COLO668 (cell line): ENCODE results near the gene RPTOR.
A peak's percentile ranks its signal among the peaks of the same experiment; 100 is the strongest.

ENCODE experiments used
- DNase-seq: peaks from one replicate; lab custom pipeline; 2025; ENCODE audit not compliant: unreplicated experiment; lab: John Stamatoyannopoulos, UW

RPTOR gene

DNA sequence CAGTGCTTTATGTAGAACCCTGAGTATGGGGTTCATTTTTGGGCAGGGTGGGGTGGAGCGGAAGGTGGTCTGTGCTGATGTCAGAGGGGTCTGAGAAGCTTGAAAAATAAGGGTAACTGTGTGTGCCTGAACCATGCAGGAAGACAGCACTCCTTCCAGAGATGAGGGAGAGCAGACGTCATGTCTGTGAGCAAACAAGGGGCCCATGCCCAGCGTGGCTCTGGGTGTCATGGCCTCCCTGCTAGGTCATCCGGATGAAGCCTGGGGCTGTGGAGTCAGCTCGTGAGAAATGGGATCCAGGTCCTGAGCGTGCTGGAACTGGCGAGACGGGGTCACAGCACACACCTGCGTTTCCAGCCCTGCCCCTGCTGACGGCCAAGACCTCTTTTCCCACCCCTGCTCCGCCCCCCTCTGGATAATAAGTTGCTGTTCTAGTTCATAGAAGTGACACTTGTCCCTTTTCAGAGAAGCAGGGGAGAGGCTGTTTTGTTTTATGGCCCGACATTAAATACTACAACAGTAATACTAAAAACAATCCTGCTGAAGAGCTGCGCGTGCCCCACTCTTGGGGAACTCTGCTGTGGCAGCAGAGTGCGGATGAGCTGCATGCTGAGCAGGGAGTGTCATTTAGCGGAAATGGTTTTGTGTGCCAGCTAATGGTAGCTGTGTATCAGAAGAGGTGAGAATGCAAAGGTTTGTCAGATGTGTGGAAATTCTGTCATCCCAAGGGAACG, 92.6 kb downstream of the RPTOR start:
- peak; percentile 12 for DNase-seq

DNA sequence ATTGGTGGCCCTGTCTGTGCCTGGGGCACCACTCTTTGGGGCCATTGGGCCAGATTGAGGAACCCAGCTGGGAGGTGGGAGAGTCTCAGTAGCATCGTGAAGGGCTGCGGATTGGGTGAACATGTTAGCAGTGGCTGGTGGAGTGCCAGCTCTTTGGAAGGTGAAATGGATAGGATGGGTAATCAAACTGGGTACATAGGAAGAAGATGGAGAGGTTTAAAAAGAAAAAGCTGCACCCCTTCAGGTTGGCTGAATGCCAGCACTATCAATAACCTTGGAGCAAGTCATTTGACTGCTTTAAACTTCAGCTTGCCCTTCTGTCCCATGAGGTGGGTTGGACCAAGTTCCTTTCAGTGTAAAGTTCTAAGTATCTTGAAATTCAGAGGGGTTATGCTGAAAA, 95.0 kb downstream of the RPTOR start:
- no peak for DNase-seq

DNA sequence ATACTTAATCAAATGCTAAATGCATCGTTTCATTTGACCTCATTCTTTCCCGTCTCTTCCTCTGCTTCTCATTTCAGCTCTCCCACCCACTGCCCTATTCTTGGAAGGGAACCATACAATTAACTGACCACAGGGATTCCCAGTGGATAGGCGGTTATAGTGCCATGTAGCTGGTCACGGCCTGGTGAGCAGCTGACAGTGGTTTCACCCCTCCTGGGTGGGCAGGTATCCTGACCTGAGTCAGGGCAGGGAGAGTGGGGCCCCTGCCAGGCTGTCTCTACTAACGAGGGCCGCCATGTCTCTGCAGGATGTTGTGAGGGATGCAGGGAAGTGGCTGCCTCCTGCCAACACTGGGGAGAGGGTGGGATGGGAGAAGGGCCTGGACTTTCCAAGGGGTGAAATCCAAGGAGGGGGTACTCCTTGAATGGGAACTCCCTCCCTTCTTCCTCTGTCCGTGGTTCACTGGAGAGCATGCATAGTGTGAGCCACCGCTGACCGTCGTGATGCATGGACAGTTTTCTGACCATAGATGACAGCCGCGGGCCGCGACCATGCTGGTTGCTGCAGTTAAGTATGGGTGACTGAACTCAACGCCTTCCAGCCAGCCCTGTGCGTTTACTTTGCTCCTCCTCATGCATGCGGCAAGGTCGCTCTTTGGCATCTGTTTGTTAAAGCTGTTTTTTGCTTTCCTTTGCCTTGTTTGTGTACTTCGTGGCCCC, 95.9 kb downstream of the RPTOR start:
- DNase-seq: peak; percentile 27

DNA sequence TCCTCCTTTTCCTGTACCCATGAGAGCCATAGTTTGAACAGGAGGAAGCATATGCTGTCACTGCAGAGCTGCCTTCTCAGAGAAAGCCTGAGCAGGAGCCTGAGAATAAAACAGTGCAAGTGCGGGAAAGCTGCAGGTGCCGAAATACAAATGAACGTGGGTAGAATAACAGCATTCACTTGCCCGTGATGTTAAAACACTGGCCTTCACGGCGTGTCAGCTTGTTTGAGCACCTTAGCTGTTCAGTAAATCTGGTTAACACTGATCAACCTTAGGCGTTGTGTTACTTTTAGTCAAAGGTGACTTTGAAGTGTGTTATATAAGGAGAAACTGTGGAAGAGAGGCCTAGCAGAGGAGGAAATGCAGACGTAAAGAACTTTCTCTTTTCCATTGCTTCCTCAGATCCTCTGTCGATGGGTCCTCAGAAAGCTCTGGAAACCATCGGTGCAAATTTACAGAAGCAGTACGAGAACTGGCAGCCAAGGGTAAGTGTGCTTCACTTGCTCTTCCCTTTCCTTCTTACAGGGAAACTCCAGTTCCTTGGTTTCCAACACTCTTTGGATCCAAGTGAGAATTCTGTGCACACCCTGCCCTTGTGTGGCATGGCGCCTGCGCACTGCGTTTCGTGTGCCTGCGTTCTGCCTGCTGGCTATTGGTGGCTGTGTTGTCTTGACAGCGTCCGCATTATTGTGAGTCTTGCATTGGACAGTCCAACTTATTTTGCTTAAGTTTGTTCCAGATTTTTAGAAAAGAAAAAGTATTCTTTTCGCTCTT, 98.9 kb downstream of the RPTOR start:
- no peak for DNase-seq

DNA sequence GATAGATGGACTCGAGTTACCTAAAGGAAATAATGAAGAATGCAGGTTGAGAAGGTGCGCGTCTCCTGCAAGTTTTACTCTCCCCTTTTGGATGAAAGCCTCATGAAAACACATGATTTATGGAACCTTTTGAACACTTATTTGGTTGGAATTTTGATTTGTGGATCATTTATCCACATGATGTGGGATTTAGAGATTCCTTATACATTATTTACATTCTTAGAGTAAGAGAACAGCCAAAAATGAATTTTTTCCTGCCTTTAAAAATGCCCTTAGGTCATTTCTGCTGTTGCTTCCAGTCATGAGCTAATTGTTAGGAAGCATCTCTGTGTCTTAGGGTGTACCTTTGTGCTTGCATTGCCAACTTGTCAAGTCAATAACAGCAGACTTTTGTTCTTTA, 99.9 kb downstream of the RPTOR start:
- DNase-seq: no peak

DNA sequence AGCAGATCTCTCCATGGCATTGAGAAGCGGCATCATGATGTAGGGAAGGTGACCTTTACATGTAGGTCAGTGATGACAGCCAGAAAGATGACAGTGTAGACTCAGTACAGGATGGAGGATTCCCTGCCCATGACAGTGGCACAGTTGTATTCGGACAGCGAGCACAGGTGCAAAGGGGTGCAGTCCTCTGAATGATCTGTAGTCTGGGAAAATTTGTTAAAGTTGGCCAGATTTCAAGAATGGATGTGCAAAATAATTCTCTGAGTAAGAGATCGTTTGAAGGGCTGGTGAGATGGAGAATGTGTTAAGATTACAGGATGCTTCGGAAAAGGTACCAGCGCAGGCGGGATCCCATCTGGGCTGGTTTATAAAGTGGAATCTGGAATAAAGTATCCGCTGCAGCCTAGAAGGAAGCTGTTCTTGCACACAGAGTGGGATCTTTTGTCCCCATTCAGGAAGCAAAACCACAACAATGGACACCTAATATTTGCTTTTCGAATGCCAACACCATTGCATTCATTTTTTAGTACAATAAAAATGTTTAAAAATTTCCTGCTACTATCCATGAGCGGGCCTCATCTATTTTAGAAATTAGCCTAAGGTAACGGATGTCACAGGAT, 101.2 kb downstream of the RPTOR start:
- DNase-seq: no peak

DNA sequence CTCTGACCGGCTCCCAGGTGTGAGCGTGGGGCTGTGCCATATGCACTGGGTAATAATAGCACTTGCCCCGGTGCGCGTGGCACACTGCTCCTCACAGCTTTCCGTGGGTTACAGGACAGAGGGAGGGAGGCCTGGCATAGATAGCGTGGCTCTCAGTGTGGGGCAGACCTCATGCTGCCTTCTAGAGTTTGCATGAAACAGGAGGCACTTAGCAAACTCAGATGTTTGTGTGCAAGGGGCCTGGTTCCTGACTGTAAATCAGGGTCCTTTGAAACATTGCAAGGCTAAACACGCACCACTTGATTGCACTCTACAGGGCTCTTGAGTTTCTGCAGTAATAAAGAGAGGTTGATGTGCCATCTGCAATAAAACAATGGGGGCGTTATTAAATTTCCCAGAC, 101.7 kb downstream of the RPTOR start:
- peak; percentile 23 for DNase-seq

DNA sequence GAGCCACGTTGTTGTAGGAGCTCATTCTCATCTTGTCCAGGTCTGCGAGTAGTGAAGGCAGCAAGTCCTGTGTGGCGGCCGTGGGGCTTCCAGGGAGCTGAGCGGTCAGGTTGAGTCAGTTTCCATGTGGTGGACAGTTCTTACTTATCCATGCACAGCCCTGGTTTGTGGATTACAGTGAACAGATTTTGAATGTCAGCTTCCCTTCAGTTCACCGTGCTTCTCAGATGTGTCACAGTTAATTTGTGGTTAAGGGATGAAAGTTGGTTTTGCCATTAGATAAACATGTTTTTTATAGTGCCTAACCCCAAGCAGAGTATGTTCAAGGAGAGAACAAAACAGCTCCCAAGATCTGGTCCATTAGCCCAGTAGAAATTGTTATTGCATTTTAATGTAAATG, 103.1 kb downstream of the RPTOR start:
- no peak for DNase-seq

DNA sequence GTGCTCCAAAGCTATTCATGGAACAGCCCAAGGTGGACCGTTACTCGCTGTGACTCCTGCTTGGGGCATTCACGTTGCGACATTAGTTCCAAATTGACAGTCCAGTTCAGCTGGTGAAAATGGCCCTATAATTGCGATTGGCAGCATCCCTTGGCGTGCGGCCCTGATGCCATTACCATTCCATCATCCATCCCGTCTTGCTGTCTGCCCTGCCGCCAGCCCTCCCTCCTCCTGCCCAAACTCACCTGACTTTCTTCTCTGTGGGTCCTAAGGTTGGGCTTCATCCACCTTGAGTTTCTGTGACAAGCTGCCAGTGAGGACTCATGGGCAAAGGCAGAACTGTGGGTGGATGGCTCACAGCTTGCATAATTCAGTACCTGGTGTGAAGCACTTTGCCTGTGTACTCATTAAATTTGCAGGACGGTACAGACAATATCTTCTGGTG, 104.6 kb downstream of the RPTOR start:
- no peak for DNase-seq

DNA sequence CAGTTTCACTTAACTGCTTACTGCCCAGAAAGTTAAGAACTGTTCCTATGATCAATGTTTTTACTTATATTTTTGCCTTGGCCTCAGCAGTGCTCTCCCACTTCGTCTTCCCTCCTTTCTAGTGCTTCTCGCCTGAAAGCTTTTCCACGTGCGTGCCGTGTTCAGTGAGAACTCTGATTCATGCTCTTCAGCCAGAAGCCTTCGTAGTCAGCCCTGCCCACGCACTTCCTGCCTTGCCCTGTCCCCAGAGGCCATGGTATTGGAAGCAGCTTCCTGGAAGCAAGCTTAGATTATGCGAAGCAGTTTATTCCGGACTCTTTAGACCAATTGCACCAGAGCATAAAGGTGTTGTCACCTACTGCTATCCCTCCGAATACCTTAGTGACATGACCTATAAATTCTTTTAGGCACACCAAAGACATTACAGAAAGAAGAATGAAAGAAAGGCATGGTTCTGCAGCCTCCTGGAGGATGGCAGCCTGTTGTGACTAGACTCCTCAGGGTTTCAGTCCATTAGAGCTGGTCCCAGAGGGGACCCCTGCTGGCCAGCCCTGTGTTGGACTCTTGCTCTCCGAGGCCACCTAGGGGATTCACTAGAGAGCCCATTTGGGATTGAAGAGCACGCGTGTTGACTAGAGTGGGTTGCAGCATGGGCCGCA, 105.2 kb downstream of the RPTOR start:
- peak; percentile 43 for DNase-seq

DNA sequence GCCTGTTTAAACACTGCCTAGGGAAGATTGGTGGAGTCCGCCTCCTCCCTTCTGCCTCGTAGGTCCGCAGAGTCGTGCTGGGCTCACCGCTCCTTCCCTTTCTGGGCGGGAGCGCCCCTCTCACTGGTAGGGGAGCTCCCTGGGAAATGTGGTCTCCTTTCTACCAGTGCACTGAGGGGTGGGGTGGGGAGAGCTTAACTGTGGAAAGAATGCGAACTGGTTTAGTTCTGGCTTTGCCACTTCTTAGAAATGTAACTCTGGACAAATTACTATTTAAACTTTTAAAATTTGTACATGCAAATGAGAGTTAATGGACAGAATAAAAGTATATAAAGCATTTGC, 105.7 kb downstream of the RPTOR start:
- DNase-seq: no peak

DNA sequence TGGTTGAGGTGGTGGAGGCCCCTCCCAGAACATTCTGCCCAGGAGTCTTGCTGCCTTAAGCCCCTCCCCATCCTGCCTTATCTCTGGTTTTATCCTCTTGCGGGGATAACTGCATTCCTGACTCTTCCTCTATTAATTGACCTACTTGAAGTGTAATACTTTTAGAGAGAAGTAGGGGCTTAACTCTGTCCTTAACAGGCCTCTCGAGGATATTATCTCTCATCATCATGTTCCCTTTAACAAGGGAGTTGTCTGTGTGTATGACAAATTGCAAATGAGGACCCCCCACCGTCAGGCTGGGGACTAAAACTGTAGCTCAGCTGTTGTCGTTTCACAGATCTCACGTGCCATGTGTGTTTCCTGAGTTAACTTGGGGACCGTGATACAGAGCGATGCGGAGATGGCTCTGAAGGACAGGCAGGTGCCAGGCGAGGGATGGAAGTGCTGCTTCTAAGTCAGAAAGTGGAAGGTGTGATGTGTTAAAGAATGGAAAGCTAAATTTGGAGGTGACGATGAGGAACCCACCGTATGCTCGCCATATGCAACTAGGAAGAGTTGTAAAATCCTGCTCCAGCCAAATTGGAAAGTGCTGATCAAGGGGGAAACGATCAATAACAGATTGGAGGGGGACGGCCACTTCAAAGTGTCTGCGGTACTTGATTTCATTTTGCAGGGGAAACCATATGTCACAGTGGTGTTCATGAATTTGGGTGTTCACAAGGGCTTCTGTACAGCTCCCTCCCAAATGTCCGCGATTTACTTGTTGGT, 106.3 kb downstream of the RPTOR start:
- no peak for DNase-seq

DNA sequence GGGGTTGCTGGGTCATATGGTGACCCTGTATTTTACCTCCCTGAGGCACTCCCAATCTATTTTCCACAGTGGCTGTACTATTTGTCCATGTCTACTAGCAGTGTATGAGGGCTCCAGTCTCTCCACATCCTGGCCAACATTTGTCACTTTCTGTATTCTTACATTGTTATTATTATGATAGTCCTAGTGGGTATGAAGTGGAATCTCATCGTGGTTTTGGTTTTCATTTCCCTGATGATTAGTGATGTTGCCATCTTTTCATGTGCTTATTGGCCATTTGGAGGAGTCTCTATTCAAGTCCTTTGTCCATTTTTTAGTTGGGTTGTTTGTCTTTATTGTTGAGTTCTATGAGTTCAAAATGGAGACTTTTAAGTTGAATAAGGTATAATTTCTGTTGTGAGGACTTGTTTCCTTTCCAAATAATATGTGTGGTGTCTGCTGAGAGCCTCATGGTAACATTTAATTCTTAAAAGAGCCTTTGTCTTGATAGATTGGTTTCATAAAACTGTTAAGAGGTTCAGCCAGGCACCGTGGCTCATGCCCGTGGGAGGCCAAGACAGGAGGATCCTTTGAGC, 108.2 kb downstream of the RPTOR start:
- no peak for DNase-seq

DNA sequence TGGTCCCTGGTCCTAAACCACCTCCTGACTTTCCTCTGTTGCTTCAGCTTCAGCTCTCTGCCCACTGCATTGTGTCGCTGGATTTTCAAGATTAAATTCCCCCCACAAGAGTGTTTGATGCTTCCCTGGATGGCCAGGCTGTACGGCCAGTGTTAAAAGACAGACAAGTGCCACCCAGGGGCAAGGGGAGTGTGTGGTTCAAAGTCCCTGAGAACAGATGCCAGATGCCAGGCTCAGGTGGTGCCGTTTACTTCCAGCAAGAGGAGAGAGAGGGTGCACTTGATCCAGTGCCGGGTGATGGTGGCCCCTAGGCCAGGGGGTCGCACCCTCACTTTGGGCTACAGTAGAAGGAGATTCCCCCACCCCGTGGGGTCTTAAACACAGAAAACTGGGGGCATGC, 109.2 kb downstream of the RPTOR start:
- DNase-seq: no peak

DNA sequence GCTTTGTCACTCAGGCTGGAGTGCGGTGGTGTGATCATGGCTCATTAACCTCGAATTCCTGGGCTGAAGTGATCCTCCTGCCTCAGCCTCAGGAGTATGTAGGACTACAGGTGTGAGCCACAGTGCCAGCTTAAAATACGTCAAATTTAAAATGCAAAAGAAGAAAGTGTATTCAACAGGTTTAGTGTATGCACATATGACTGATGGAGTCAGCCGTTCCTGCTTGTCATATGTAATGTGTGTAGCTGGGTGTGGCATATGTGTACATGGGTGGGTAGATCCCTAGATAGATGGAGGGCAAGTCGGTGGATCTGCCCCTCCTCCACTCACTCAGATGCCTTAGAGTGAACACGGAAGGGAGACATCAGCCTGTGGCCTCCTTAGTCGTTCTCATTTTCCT, 111.0 kb downstream of the RPTOR start:
- no peak for DNase-seq

DNA sequence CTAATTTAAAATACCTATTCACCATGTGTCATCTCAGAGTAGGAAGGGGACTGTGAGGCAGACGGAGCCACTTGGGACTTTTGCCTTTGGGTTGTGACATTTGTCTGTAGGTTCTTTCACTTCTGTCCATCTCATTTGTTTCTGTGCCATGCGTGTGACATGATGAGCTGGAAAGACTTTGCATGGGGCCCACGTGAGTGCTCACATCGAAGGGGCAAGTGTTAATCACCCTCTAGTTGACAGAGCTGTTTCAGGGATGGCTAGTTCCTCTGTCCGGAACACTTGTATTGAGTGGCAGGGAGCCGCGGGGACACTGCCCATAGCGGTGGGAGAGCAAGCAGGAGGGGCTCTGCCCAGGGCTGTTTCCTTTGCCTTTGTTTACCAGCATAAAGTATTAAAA, 112.0 kb downstream of the RPTOR start:
- DNase-seq: no peak

DNA sequence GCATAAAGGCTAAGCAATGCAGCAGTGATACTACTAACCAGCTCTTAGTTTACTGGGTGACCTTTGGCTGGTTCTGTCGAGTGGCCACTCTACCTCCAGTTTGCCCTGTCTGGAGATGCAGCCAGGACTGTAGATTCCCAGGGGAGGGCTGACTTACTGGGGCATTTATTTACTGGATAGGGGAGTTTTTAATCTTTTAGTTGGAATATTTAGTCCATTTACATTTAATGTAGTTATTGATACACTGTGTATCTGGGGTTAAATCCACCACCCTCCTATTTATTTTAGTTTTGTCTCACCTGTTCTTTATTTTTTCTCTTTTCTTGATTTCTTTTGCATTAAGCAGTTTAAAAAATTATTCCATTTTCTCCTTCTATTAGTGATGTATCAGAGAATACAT, 112.9 kb downstream of the RPTOR start:
- DNase-seq: no peak

DNA sequence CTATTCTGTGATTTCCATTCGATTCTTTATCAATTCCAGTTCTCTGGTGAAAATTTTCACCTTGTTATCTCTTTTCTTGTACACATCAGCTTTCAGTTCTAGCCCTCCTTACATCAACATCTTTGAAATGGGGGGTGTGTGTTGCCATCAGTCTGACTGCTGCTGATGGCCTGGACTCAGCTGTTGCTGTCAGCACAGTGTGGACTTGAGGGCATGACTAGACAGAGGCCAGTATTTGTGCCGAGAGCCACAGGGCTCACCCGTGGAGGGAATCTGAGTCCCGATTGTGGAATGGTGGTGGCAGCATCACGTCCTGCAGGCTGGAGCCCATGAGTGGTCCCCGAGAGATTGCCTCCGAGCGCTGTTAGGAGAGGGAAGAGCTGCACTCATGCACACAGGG, 114.2 kb downstream of the RPTOR start:
- DNase-seq: no peak

DNA sequence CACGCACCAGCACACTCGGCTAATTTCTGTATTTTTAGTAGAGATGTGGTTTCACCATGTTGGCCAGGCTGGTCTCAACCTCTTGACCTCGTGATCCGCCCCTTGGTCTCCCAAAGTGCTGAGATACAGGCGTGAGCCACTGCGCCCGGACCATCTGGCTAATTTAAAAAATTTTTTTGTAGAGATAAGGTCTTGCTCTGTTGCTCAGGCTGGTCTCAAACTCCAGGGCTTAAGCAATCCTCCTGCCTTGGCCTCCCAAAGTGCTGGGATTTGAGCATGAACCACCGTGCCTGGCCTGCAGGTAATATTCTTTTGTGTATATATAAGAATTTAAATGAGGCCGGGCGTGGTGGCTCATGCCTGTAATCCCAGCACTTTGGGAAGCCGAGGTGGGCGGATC, 115.0 kb downstream of the RPTOR start:
- no peak for DNase-seq
